GM19455 (cell line): ENCODE measurements around the gene MRRF.
"Not testable (repeated sequence)": the region's sequence is repeated elsewhere in the genome, so short reads cannot be mapped to it uniquely, and the experiment has no call there.

Experiments
- ATAC-seq: cut with Tn5 transposase; IDR thresholded peaks from one replicate; pipeline ENCODE4 v1.9.1; 2021; ENCODE audit not compliant: unreplicated experiment

MRRF gene

DNA sequence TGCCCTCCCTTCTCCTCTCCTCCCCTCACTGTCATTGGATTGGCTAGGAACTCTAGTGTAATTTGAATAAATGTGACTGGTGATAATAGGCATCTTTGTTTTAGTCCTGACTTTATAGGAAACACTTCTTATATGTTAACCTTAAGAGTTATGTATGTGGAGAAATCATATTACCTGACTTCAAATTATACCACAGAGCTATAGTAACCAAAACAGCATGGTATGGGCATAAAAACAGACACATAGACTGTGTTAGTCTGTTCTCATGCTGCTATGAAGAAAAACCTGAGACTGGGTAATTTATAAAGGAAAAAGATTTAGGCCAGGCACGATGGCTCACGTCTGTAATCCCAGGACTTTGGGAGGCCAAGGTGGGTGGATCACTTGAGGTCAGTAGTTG, 9.4 kb downstream of the MRRF start:
- ATAC-seq = no peak

DNA sequence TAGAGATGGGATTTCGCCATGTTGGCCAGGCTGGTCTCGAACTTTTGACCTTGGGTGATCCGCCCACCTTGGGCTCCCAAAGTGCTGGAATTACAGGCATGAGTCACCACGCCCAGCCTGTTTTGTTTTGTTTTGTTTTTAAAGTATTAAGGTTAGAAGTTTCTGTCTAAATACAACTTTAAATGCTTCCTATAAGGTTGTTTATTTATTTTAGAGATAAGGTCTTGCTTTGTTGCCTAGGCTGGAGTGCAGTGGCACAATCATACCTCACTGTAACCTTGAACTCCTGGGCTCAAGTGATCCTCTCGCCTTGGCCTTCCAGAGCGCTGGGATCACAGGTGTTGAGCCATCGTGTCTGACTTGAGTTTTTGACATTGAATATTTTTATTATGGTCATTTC, 11.4 kb downstream of the MRRF start:
- no peak for ATAC-seq

GRCh38 chr9:122277285-122277897, 12.7 kb downstream of the MRRF start:
- no peak for ATAC-seq

DNA sequence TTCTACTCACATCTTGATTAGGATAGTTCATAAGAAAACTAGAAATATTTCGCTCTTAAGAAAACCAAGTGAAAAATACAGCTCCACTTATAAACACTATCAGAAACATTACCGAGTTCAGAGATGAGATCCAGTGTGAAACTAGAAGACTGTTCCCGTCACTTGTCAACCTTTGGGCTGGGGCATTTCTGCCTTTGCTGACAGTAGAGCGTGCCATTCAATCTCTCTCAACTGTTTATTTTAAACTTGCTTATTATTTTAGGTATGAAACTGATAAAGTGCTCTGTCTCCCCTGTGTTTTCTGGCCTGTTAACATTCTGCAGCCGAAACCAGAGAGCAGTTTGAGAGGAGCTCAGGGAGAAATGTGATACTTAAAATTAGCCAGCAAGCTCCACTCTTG, 16.7 kb downstream of the MRRF start:
- no peak for ATAC-seq

GRCh38 chr9:122286764-122287163, 22.1 kb downstream of the MRRF start:
- ATAC-seq = no peak

DNA sequence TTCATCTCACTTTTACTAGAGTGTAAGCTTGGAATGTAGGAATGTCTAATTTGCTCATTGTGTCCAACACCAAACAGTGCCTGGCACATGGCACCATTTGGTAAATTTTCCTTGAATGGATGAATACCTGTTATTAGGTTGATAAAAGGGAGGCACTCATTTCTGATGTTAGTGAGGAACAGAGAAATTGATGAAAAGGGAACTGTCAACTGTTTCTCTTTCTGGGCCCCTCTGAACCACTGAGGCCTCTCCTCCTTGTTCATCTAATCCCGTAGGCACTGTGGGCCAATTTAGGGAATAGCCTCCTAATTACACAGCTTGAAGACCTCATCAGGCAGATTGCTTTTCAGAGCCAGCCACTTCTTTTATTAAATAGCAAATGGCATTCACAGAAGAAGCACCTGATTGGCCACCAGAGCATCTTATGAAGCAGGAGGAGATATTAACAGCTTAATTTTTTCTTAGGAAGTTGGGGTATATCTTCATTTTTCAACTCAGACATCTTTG, 22.6 kb downstream of the MRRF start:
- ATAC-seq = no peak

- no peak for ATAC-seq
Measured at GRCh38 chr9:122291458-122291857, 26.8 kb downstream of the MRRF start.

- ATAC-seq = no peak
Measured at GRCh38 chr9:122294531-122294930, 29.8 kb downstream of the MRRF start.

GRCh38 chr9:122297512-122297911, 32.8 kb downstream of the MRRF start:
- ATAC-seq = no peak

- no peak for ATAC-seq
Measured at GRCh38 chr9:122302237-122303093, 37.8 kb downstream of the MRRF start.

DNA sequence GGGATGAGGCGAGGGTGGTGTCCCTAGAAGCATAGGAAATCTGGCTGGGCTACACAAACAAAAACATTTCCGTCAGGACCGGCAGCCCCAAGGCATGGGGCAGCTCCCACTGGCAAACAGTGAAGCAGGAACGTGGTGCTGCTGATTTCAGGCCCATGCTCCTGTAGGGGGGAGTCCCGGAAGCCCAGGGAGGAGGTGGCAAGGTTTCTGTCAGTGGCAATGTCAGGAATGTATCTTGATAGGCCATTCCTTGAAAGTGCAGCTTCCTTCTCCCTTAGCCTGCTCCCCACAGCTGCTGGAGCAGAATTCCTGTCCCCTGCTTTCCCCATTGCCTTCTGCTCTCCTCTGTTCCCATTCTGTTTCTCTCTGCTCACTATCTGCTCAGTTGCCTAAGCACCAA, 42.4 kb downstream of the MRRF start:
- no peak for ATAC-seq

- no peak for ATAC-seq
Measured at GRCh38 chr9:122307925-122308324, 43.2 kb downstream of the MRRF start.

DNA sequence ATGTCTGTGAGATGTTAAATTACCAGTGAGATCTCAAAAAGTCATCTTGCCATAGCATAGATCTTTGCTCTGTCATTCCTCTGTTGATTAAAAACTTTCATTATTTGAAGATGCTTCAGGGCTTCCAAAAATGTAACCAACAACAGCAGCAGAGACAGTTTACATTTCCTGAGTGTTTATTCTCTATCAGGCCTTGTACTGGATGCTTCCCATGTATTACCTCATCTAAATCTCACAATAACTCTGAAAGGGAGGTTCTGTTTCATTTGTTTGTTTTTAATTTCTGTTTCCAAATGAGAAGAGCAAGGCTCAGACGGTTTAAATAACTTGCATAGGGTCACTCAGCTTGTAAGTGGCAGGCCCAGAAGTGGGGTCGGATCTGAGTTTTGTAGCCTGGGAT, 45.2 kb downstream of the MRRF start:
- ATAC-seq = no peak

- no peak for ATAC-seq
Measured at GRCh38 chr9:122314165-122314564, 49.5 kb downstream of the MRRF start.

DNA sequence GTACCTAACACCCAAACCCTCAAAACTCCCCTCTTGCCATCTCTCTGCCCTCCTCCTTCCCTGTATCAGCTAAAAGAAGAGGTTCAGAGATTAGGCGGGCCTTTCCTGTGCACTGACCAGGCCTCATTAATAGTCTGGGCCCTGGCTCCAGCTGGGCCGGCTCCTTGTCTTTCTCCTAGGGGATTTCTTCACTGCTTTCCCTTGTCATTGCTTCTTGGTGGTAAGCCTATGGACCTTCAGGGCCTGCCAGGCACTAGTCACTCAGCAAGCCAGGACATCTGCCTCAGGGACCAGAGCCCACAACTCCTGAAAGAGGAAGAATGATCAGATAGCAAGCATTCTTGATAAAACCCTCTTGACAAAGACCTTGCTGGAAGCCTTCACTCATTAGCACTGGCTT, 50.9 kb downstream of the MRRF start:
- no peak for ATAC-seq

DNA sequence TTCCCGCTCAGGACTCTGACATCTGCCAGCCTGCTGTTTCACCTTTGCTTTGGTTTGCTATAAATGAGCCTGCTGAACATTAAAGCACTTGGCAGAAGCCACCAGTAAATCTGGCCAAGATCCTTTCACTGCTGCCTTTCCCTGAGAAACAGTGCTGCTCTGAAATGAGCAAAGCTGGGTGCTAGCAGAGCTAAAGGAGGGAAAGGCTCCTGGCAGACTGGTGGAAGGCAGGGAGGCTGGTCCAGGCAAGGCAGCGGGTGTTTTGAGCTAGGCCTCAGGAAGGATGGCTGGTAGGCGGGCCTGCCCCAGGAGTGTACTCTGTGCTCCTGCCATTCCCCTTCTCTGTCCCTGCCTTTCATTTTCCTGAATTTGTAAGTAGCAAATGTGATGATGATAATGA, 53.6 kb downstream of the MRRF start:
- ATAC-seq = no peak

DNA sequence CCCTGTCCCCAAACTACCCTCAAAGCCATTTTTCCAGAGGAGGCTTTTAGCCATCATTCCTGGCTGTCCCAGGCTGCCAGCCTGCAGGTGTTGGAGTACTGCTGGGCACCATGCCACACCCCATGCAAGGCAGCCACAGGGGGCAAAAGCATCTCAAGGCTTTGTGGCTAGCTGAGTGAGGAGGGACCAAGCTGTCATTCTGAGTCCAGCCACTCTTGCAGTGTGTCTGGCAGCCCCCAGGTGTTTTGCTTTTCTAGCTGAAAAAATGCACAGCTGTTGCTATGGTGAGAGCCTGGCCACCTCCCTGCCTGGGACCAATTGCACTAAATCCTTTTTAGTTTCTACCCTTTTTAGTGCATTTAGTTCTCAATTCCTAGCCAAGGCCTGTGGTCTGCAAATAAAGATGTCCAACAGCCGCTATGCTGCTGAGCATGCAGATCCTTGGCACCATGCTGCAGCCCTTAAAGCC, 55.8 kb downstream of the MRRF start:
- ATAC-seq = no peak

DNA sequence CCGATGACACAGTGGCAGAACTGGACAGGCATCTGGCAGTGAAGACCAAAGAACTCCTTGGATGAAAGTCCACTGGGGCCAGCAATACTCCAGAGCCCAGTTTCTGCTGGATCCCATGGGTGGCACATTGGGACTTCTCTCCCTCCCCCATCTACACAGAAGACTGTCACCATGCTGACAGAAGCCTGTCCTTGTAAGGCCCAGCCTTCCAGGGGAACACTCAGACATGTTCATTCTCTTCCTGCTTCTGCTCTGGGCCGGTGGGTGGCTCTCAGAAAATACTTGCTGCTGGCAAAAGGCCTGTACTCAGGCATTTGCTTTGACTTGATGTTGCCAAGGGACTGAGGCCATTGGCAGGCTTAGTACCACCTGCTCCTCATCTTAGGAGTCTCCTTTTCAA, 57.9 kb downstream of the MRRF start:
- no peak for ATAC-seq

GRCh38 chr9:122324665-122325064, 60.0 kb downstream of the MRRF start:
- ATAC-seq = not testable (repeated sequence)

DNA sequence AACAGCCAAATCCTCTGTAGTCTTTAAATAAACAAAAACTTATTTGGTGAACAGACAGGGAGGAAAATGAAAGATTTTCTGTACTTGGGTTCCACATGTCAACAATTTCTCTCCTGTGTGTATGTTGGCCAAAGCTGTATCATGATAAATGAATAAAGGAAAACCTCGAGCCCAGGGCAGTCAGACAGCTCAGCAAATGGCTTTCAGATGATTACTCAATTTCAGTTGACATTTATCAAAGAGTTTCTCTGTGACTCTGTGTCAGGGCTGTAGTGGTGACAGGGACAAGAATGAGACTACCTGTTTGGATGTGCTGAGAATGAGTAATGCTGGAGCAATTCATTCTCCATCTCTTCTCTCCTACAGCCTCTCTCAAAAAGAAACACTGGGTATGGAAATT, 60.4 kb downstream of the MRRF start:
- no peak for ATAC-seq

- no peak for ATAC-seq
Measured at GRCh38 chr9:122327175-122327574, 62.5 kb downstream of the MRRF start.

DNA sequence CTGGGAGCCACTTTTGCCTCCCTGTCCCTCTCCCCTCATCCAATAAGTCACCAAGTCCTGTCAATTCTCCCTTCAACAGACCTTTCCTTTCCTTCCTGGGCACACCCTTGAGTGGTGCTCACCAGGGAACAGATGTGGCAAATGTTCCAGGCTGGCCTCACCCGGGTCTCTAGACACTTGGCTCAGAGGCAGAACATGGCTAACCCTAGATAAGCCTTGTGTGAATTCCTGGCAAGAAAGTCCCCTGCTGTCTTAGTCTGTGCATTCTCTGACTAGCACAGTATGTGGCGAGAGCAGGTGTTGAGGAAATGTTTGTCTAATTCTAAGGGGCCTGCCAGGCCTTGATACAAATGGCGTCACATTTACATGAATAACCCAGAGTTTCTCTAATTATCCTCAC, 64.9 kb downstream of the MRRF start:
- ATAC-seq = no peak
